GM18861 (cell line): ENCODE measurements around the gene DMD.
A peak's percentile ranks its signal among the peaks of the same experiment; 100 is the strongest.

ENCODE experiments used
- ATAC-seq: cut with Tn5 transposase; IDR thresholded peaks from one replicate; pipeline ENCODE4 v1.9.1; 2021; ENCODE audit not compliant: unreplicated experiment

Gene DMD

DNA sequence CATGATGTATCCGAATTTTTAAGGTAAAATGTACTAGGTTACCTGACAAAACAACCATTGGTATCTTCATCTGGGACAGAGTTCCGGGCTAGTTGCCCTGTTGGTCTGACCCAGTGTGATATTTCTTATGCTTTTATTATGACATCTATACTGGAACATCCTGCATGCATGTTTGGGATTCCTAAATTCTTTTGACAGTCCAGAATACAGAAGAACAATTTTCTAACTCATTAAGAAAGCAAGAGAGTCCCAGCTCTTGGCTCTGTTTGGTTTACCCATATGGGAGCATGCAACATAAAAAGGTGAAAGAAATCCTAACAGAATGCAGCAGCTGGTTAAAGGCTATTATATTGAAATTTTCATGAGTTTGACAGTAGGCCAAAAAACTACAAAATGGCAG, 1891.8 kb downstream of the DMD start:
- ATAC-seq = no peak

DNA sequence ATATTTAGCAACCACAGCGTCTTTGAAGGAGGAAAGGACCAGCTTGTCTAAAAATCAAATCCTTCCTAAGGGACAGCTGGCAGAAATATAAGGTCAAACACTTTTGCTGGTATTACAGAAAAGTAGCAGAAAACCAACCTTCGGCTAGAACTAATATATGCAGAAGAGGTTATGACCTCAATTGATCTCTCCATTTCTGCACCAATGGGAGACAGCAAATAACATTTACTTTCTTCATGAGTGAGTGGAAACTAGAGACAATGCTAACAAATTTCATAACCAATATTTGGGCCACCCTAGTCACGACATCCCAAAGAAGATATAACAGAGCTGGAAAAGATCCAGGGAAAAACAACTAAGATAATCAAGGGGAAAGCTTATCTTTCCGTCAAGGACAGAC, 1892.5 kb downstream of the DMD start:
- ATAC-seq = no peak

DNA sequence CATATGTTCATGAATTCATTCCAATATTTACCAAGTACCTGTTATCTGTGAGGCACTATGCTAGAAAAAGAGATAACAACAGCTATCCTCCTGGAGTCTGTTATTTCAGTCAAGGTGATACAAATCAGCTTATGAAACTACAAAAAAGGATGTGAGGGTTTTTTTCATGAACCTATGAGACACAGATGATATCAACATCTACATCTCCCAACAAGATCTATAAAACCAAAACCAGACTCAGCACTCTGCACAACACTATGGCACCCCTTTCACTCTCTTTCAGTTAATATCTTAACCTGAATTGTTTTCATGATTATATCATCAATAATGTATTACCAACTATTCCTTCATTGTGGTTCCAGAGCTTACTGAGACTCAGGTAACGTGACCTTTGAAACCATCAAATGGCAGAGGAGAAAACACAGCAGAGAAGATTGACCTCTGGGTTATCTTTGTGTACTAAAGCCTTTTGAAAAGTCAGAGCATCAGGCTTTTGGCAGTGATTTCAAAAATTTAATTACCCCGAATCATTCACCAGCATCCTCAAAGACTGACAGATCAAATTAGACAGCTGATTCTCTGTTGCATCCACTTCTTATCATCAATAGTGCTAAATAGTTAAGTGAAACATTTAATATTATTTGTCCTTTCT, 1894.9 kb downstream of the DMD start:
- no peak for ATAC-seq

DNA sequence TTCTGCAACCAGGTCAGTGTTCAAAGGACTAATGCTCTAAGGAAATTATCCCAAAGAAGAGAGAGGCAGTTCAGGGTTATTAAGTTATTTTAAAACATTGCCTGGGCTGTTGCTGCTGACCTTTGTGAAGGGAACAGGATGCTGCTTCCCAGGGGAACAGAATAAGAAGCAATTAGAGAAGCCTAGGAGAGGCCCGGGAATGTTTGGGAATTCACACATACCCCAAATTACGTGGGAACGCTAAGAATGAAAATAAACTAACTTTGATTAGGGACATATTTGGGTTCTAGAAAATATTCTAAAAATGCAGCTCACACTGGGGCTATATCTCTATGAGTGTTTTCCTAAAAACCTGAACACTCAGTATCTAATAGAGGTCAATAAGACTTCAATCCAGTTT, 1896.4 kb downstream of the DMD start:
- no peak for ATAC-seq

DNA sequence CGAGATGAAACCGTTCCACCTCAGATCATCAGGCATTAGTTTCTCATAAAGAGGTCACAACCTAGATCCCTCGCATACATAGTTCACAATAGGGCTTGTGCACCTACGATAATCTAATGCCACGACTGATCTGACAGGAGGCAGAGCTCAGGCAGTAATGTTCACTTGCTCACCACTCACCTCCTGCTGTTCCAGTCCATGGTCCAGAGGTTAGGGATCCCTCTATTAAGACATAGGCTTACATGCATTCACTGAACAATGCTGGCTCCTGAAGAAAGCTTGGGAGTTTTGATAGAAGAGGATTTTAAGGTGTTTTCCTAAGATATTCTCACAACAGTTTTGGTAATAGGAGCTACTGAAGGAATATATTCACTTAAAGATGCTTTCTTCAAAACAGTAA, 1903.4 kb downstream of the DMD start:
- ATAC-seq = no peak

DNA sequence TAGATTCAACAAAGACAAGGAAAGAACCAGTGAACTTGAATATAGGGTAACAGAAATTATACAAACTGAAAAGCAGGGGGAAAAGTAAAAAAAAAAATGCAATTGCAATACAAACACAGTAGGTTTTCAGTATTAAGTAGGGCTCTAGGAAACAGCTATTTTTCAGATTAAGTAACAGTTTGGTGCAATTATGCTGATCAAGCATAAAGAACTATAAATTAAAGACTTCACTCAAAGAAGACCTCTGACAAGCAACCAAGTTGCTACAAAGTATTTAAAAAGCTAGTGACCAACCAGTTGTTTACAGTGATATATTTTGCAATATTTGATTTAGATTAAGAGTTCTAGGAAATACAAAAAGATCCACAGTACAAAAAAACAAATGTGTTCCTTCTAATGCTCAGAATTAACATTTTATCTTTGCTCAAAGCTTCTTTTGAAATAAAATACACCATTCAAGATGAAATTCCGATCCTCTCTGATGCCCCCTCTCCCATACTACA, 1908.7 kb downstream of the DMD start:
- no peak for ATAC-seq

DNA sequence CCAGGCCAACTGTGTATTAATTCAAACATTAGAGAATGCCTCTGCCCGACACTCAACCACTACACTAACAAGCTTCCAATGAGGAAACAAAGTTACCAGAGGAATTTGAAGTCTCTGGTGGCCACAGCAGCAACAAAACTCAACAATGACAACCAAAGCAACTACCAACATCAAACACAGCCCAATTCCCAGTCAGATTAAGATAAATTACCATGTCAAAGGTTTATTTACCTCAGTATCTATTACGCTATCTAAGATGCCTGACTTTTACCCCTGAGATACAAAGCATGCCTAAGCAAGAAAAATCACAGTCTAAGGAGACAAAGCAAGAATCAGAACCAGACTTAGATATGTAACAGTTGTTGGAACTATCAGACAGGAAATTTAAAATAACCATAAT, 1909.4 kb downstream of the DMD start:
- no peak for ATAC-seq

DNA sequence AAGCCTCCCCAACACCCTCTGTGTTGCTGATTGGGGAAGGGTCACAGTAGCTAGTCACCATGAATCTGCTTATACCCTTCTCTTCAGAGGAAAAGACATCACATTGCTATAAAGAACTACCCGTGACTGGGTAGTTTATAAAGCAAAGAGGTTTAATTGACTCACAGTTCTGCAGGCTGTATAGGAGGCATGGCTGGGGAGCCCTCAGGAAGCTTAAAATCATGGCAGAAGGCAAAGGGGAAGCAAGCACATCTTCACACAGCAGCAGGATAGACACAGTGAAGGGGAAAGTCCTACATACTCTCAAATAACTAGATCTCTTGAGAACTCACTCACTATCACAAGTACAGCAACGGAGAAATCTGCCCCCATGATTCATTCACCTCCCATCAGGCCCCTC, 1910.1 kb downstream of the DMD start:
- no peak for ATAC-seq

DNA sequence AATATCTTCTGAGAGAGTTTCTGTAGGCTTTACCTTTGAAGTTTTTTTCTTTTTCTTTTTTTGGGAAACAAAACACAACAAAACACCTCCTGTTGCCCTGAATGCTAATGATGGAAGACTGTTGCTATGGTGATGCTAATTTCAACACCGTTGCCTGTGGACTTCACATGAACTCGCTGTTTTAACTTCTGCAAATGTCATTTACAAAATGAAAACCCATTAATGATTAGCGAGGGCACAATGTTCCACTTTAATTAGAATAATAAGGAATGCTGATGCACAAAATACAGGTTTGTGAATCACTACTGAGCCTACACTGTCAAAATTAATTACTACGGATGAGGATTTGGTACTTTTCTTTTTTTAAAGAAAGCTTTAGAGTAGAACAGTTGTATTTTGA, 1912.4 kb downstream of the DMD start:
- ATAC-seq = no peak

DNA sequence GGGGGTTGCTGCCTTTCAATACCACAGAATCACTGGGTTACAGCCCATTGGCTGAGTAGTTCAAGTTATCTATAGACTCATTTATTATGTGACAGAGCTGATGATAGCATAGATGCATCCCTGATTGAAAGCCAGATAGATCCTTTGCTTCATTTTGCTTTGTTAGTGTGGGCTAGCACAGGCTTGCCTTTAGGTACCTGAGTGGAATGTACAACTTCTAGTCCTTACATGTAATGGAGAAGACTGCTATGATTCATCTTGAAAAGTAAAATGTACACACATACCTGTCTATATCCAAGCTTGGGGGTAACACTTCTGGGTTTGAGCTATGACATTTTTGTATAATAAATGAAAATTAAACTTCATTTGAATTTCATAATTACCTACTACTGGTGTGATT, 1913.5 kb downstream of the DMD start:
- ATAC-seq = no peak

DNA sequence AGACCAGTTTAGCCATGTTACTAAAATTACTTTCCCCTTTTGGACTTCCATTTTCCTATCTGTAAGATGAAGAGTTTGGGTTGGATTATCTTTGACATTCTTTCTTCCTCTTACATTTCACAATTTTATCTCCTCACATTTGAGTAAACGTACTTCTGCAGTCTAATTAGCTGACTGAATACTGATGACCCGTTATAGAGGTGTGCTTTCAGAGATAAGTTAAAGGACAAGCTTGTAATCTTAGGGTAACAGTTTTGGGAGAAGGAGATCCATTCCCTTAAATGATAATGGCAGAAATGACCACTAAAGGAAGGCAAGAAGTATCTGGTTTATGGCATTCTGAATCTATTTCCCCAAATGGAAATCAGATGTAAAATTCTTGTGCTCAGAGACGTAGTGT, 1916.9 kb downstream of the DMD start:
- no peak for ATAC-seq

DNA sequence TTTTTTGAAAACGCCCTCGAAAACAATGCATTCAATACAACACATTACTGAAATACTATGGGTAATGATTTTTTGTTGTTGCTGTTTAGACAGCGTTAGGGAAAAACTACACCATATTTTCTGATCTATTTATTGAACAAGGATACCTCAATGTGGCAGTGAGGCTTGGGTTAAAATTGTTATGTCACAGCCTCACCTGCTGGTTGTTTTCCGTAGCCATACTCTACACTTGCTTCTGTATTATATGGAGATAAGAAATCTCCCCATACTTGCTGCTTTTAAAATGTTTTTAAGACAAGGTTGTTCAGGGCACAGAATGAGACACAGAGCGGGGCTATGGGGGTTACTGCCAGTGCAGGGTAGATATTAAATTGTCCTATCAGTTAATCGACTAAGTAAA, 1917.9 kb downstream of the DMD start:
- peak; percentile 75 for ATAC-seq

DNA sequence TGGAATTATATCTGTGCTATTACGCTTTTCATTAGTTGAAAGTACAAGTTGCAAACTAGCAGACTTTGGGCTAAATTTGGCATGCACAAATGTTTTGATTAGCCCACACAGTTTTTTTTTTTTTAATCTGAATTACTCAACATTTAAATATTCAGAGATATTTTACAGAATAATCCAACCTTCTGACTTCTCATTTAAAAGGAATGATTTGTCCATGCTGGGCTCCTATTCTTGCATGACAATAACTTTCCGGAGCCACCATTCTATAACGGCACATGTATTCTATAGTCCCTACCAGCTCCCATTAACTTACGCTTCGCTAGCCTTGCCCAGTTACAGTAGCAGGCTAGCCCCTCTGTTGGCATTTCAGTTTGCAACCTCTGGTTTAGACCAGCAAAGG, 1920.2 kb downstream of the DMD start:
- ATAC-seq = no peak

DNA sequence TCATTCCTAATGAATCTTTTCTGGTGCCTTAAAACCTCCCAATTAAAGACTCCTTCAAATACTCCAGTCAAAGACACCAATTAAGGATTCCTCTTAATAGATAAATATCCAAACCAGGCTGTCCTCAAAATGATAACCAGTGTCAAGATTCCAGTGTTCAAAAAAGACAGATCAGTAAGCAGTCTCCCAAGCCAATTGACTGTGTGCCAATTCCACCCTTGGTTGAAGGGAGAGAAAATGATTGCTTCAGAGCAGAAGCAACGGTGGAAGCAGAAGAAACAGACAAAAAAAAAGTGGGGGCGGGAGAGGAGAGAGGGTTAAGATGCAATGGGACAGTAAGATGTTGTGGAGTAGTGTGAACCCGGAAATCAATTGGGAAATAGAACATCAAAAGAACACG, 1923.5 kb downstream of the DMD start:
- no peak for ATAC-seq

DNA sequence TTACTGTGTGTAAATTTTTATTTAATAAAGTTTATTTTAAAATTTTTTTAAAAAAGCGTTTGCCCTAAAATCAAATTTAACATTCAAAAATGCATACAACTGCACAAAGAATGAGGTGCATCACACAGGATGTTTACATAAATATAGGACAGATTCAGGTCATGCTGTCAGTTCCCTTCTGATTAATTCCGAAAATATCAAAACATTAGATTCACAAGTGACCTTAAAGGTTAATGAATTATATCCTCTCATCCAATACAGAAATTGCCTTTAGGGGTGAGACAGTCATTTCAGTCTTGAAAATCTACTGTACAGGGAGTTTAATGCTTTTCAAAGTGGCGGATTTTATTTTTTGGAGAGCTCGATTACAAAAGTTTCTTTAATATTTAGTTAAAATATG, 1930.8 kb downstream of the DMD start:
- ATAC-seq = no peak

DNA sequence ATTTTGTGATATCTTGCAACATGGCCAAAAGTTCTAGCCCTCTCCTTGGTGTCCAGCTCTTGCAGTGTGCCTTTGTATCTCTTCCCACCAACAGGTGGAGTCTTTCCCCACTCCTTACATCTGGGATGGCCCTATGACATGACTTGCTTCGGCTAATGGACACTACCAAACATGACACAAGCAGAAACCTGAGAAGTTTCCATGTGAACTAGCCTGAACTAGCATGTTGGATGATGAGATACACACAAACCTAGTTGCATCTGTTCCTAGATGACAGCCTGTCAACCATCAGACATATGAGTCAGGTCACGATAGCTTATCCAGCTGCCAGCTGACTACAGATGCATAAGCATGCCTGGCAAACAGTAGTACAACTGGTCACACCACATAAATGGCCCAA, 1932.0 kb downstream of the DMD start:
- no peak for ATAC-seq

DNA sequence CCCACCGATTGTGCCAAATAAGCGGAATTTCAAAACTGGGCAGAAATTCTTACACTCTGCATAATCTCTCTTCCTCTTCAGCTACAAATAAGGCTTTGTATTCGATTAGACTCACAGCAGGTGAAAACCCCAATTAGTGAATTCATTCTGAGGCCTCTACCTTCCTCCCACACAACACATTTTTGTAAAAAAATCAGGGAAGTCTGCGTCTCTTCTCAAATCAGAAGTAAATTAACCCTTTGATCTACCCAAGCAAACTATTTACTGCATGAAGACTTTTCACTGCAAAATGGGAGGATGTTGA, 1938.9 kb downstream of the DMD start:
- ATAC-seq = no peak

DNA sequence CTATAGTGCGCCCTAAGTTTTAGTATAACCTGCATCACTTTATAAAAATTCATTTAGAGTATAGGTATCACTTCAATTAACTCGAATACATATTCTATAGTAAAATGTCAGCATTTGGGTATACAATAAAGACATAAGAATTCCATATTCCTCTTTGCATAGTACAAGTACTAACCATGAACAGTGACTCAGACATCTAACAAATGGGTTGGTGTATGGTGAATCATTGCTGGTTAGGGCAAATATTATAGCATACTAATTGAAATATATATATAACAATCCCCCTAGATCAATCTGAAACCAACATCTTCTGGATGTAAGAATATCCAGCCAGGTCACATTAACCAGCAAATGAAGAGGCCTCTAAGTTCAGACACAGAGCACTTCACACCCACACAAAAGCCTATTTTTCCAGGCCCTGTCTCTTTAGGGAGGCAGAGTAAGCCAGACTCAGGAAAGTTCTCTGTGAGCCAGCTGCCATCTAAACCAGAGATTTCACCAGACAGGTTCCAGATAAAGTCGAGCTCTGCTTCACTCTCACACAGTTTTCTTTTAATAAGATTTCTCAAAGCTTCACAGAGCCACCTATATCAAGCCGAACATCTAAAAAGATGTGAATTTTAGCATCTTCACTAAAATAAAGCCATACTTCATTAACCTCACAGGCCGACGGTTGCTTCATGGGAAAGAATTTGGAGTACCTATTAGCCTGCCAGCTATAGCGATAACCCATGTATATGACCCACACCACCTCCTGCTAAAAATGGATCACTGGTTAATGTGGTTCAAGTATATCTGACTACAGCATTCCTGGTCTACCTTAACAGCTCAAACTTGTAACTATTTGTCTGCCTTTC, 1939.5 kb downstream of the DMD start:
- no peak for ATAC-seq

DNA sequence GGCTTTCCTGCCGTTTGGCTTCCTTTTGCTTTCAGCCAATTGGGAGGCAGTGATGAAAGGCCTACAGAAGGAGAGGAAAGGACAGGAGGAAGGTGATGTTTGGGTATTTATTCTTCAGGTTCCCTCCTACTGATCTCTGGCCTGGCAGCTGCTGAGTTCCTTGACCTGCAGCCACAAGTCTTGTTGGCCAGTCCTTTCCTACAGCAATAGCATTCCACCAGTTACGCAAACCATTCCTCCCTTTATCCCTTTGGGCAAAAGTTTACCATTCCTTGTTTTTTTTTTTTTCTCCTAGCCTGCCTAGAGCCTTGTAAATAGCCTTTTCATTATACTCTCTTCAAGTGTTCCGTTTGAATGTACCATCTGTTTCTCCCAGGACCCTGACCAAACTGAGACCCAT, 1941.4 kb downstream of the DMD start:
- no peak for ATAC-seq

DNA sequence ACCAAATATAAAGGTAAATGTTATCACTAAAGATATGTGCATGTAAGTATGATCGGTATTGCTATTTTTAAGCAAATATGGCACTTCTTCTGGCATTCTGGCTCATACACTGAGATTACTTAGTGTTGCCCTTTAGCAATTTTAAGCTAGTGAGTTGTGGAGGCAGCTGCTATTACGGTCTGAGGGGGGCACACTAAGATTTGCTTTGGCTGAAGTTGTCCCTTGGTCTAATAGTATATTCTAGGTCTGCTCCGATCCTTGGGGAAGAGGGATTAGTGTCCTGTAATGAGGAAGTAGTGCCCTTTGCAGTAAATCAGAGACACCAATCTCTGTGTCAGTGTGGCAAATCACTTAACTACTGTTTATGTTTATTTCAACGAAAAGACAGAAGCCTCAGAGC, 1943.0 kb downstream of the DMD start:
- no peak for ATAC-seq

DNA sequence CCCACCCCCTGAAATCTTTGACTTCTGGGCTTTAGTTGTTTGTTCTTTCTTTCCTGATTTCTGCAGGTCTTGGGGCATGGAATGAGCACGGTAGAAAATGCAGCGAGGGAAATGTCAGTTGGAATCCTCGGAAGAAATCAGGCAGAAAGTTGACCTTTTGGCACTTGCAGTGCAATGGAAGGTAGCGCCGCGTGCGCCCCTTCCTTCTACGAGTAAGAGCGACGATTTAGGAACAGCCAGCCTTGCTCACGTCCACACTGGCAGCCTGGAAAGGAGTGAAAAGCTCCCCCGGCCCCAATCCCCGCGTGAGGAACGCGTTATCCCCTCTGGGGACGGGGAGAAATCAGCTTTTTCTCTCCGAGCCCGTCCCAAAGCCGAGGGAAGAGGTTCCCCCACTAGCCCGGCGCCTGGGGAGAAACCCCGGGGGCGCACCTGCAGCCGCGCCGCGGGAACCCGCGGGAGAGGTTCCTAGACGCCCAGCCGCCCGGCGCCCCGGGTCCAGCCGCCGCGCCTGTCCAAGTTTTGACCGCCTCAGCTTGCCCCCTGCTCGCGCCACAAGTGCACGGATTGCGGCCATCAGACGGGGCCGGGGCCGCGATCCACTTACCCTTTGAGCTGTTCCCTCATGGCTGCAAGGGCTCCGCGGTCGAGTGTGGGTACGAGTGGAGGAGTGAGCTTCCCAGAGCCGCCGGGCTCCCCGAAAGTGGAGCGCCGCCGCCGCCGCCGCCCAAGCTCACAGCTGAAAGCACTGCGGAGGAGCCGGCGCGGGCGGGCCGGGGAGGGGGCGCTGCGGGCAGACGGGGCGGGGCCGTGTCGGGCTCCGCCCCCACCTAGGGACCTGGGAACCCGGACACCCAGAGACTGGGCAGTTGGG, 1944.9 kb downstream of the DMD start:
- ATAC-seq = peak; percentile 65

DNA sequence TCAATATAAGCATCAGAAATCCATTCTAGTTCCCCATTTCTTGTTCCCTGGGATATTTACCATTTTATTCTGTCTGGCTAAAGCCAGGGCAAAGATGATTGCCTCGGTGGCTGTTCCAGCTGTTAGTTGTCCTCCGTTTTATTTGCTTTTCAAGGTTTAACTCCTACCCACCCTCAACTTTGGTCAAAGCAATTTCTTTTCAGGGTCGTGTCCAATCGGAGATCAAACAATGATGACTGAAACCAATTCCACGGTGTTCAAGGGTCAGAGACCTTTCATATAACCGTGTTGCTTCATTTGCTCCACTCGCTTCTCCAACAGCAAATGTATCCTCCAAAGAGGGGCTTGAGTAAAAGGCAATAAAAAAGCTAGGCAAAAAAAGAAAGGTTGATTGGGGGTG, 1946.0 kb downstream of the DMD start:
- no peak for ATAC-seq
